Right lobe of liver (tissue), 6 donors: ENCODE results near the gene NRIP3. TPM values are rescaled to one million over a fixed set of nuclear protein-coding genes. Genes with fewer than 3 reads are reported as not detected.
A peak's percentile ranks its signal among the peaks of the same experiment; 100 is the strongest.

Experiments
- ATAC-seq, 4 donors: fragments of 200-7000 bp; cut with Tn5 transposase; one replicate each; pipeline ENCODE4 v1.9.1; 2020; ENCODE audit warnings: mild to moderate bottlenecking in 4 of 4, moderate library complexity in 4 of 4
- DNase-seq, 3 donors: peaks; one replicate each; pipeline ENCODE4 v3.0.0-alpha.2; 2020
- H3K27ac ChIP-seq, 3 donors: fragments of 200-600 bp; one replicate each; pipeline ENCODE4 v1.8.0; 2022
- H3K27me3 ChIP-seq, 2 donors: fragments of 200-600 bp; one replicate each; pipeline ENCODE4 v1.8.0; 2022
- H3K36me3 ChIP-seq, 4 donors: fragments of 200-600 bp; sonication (generic) in 1 of 4; one replicate each; pipeline versions ENCODE4 v1.5.1 to v1.8.0; 2017 to 2022; ENCODE audit warnings: control low read depth in 1 of 4
- H3K4me1 ChIP-seq, 4 donors: fragments of 200-600 bp; sonication (generic) in 1 of 4; one replicate each; pipeline versions ENCODE4 v1.5.1 to v1.8.0; 2017 to 2022; ENCODE audit warnings: control low read depth in 1 of 4
- H3K4me3 ChIP-seq, 3 donors: fragments of 200-600 bp; one replicate each; pipeline ENCODE4 v1.8.0; 2022
- H3K9me3 ChIP-seq, 4 donors: fragments of 200-600 bp; sonication (generic) in 1 of 4; one replicate each; pipeline versions ENCODE4 v1.5.1 to v1.8.0; 2017 to 2022; ENCODE audit warnings: control low read depth in 1 of 4
- CTCF ChIP-seq, 4 donors: fragments of 200-600 bp in 3 of 4; fragments of 450-650 bp in 1 of 4; IDR thresholded peaks; one replicate each; pipeline versions ENCODE4 v1.5.1 to v1.8.0; 2016 to 2022; ENCODE audit warnings: antibody characterized with exemption in 4 of 4, mild to moderate bottlenecking in 2 of 4
- POLR2A ChIP-seq: fragments of 450-650 bp; IDR thresholded peaks from one replicate; pipeline ENCODE4 v1.6.1; 2017; ENCODE audit warnings: antibody characterized with exemption, mild to moderate bottlenecking
- WGBS: methylation state at CpG from one replicate; pipeline ENCODE4 v1.1.6; 2018; ENCODE audit warnings: low coverage, low lambda C conversion rate; ENCODE audit not compliant: insufficient coverage; ENCODE audit errors: missing lambda C conversion rate; 5-methylcytosine and 5-hydroxymethylcytosine counted together
- intact Hi-C, 2 donors: fragments of 100-400 bp; cut with DNase I; formaldehyde crosslinking; loops; one replicate each; pipeline versions ENCODE4 v1.11.2 to v1.14.1; 2022
- total RNA-seq, 6 experiments: library from RNA; depleted of rRNA in 2 of 6; stranded (reverse); fragments of >200 nt in 2 of 6; fragmentation: NEBNext Ultra II Directional in 3 of 6; extraction: Animal tissue kit (Norgen Biotek cat#: 25700) in 3 of 6; gene quantifications; one replicate each; pipeline versions ENCODE4 v1.1.0 to v1.2.4, GENCODE V29; 2016 to 2023
- donor health status: DM: no; HTN: yes; CAD: no.
- donor health status: DM: no; HTN: no; CAD: no.
- donor health status: DM: no; HTN: no; CAD: no.
- donor health status: DM: no; HTN: yes; CAD: no.
- donor health status: DM: no; HTN: yes; CAD: no.

NRIP3 gene
- total RNA-seq, 6 experiments from 2014 or later: 0.31 to 0.84 (median 0.37) TPM; not detected in 2

DNA sequence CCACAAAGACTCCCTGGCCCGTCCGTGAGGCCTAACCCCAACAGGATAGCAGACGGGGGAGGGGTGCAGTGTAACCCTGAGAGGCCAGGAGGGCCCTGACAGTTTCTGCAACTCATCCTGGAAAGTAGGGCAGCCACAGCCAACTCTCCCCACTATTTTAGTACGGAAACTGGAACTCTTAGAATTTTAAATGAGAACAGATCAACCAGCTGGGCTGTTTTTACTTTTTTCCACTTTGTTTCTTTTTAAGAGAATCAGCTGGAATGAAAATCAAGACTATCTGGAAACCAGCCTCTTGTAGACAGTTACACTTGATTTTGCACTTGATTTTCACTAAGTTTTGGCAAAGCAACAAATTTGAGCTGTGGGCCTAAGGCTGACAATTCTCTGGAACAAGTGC, 42.7 kb upstream of the NRIP3 start:
- H3K4me3 ChIP-seq: no peak overlapping the region
- H3K9me3 ChIP-seq: no peaks in the 10 kb centered on the region
- 57% methylated on average over 1 of the region's 4 CpGs for WGBS
- DNase-seq (peak in 1 of 3 donors; percentile 16), ATAC-seq (no peak)
- H3K4me1 ChIP-seq: no peaks in the 10 kb centered on the region
- no peaks in the 10 kb centered on the region for H3K36me3 ChIP-seq
- H3K27me3 ChIP-seq: no peaks in the 10 kb centered on the region
- intact Hi-C loops: no loop called here
- TF ChIP-seq CTCF (IDR thresholded peaks at IDR 0.05) (no peak), POLR2A (no peak)
- no peak overlapping the region for H3K27ac ChIP-seq

- no peaks in the 10 kb centered on the region for H3K9me3 ChIP-seq
- no peaks in the 10 kb centered on the region for H3K4me1 ChIP-seq
- intact Hi-C loops: no loop called here
- H3K4me3 ChIP-seq: no peak overlapping the region
- no peak for TF ChIP-seq POLR2A
- TF ChIP-seq CTCF (IDR thresholded peaks at IDR 0.05): no peak
- no peak for DNase-seq
- no peaks in the 10 kb centered on the region for H3K27me3 ChIP-seq
- H3K36me3 ChIP-seq: no peaks in the 10 kb centered on the region
- H3K27ac ChIP-seq: no peak overlapping the region
- no peak for ATAC-seq
- 29% methylated on average over 1 of the region's 1 CpG for WGBS
Observed at GRCh38 chr11:9042488-9042887, 38.7 kb upstream of the NRIP3 start.

- no peaks in the 10 kb centered on the region for H3K9me3 ChIP-seq
Observed at GRCh38 chr11:9041747-9042146, 37.9 kb upstream of the NRIP3 start.

DNA sequence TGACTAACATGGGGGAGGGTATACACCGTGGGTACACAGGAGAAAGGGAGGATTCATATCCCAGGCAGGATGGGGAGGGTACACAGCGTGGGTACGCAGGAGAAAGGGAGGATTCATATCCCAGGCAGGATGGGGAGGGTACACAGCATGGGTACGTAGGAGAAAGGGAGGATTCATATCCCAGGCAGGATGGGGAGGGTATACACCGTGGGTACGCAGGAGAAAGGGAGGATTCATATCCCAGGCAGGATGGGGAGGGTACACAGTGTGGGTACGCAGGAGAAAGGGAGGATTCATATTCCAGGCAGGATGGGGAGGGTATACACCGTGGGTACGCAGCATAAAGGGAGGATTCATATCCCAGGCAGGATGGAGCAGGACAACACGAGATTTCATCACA, 36.6 kb upstream of the NRIP3 start:
- TF ChIP-seq POLR2A (no peak), CTCF (IDR thresholded peaks at IDR 0.05) (no peak)
- ATAC-seq: no peak
- intact Hi-C loops: no loop called here

More at GRCh38 chr11:9041747-9042146, 37.9 kb upstream of the NRIP3 start:
- Histone ChIP-seq H3K27me3 (no peaks in the 10 kb centered on the region), H3K27ac (no peak overlapping the region), H3K4me1 (no peaks in the 10 kb centered on the region), H3K4me3 (no peak overlapping the region), H3K36me3 (no peaks in the 10 kb centered on the region)
- intact Hi-C loops: no loop called here
- DNase-seq (no peak), ATAC-seq (no peak)
- WGBS: 100% methylated on average over 1 of the region's 2 CpGs
- no peak for TF ChIP-seq POLR2A
- TF ChIP-seq CTCF (IDR thresholded peaks at IDR 0.05): no peak

DNA sequence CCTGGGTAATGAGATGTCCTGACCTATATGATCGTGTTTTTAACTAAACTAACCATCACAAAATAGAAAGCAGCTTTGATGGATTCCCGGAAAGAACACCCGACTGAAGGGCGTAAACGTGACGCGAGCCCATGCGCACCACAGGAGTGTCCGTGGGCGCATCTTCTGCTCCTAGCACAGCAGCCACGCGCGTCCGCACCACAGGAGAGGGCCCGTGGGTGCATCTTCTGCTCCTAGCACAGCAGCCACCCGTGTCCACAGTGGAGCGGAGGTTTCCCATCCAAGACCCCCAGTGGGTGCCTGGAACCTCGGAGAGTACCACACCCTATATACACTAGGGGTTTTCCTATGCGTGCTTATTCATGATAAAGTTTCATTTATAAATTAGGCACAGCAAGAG, 36.1 kb upstream of the NRIP3 start:
- no peaks in the 10 kb centered on the region for H3K4me1 ChIP-seq
- no peak for ATAC-seq
- no peaks in the 10 kb centered on the region for H3K9me3 ChIP-seq
- intact Hi-C loops: no loop called here
- H3K4me3 ChIP-seq: no peak overlapping the region
- 83% methylated on average over 7 of the region's 19 CpGs for WGBS
- H3K27ac ChIP-seq: no peak overlapping the region
- no peaks in the 10 kb centered on the region for H3K36me3 ChIP-seq
- DNase-seq: no peak
- no peaks in the 10 kb centered on the region for H3K27me3 ChIP-seq
- TF ChIP-seq CTCF (IDR thresholded peaks at IDR 0.05) (no peak), POLR2A (no peak)

More for the DNA sequence above, 36.6 kb upstream of the NRIP3 start:
- Histone ChIP-seq H3K4me3 (no peak overlapping the region), H3K9me3 (no peaks in the 10 kb centered on the region), H3K36me3 (no peaks in the 10 kb centered on the region), H3K27ac (no peak overlapping the region), H3K4me1 (no peaks in the 10 kb centered on the region), H3K27me3 (no peaks in the 10 kb centered on the region)
- DNase-seq: no peak
- WGBS: 66% methylated on average over 9 of the region's 10 CpGs
